ENCODE data around the gene FFAR4.

GRCh38 chr10:93597075-93597599, 30.7 kb downstream of the FFAR4 start:
- no peak for TF ChIP-seq YY1 (IDR thresholded peaks at IDR 0.05; ENCODE audit: insufficient read depth, insufficient read length)
- TF ChIP-seq ZNF274 (IDR thresholded peaks at IDR 0.05; ENCODE audit: low read depth, low read length), result no peak
- TF ChIP-seq SUZ12 (IDR thresholded peaks at IDR 0.05; ENCODE audit: extremely low read depth, insufficient read depth, insufficient read length), result no peak

Data from NT2/D1 (cell line).